Measurements from ENCODE around the gene MAGEB17.
"Not testable (repeated sequence)": the region's sequence is repeated elsewhere in the genome, so short reads cannot be mapped to it uniquely, and the experiment has no call there.

The MAGEB17 gene

DNA sequence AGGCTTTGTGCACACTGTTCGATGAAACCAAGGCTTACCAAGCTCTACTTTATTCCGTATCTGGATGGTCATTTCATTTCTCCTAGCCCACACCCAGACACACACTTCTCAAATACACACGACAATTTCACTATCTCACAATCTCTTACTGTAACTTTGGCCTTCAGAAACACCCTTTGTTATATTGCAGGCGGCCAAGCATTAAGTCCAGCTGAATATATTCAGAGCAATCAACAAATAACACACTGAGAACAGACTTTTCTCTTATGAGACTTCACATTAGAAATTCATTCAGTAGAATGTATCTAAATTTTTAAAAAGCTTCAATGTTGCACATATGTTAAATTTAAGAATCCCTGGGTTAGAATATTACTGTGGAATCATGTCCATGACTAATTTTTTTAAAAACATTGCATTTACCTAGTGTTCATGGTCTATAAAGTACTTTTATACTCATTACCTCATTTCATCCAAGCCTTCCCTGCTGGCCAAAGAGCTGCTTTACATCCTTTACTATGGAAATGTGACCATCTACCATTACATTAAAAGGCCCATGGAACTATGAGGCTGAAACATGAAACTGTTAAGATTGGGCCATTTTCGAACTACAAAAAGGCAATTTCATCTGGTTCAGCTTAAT is 10.5 kb upstream of the MAGEB17 start:
- no peak for DNase-seq (ENCODE audit: low read depth in 2 of 2)

DNA sequence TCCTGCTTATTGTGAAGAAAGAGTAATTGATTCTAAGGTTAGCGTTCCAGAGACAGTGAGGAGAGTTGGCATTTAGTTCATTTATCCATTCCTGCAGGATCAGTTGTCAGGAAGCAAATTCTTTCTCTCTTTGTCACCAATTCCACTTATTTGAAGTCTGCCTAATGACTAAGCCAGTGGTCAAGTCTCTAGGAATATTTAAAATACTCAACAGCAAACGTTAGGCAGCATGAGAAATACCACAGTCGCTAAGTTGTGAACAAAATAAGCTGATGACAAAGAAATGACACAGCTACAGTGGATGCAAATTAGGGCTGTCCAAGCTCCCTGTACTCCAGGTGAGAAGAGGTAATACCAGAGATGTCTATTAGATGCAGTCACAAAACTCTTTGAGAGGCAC is 6.6 kb upstream of the MAGEB17 start:
- DNase-seq (ENCODE audit: low read depth in 2 of 2), result no peak

DNA sequence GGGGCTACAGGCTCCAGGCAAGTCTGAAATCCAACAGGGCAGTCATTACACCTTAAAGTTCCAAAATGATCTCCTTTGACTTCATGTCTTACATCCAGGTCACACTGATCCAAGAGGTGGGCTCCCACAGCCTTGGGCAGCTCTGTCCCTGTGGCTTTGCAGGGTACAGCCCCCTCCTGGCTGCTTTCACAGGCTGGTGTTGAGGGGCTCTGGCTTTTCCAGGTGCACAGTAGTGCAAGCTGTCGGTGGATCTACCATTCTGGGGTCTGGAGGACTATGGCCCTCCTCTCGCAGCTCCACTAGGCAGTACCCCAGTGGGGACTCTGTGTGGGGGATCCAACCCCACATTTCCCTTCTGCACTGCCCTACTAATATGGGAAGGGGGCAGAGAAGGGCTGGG is 6.1 kb upstream of the MAGEB17 start:
- not testable (repeated sequence) for DNase-seq (ENCODE audit: low read depth in 2 of 2)

DNA sequence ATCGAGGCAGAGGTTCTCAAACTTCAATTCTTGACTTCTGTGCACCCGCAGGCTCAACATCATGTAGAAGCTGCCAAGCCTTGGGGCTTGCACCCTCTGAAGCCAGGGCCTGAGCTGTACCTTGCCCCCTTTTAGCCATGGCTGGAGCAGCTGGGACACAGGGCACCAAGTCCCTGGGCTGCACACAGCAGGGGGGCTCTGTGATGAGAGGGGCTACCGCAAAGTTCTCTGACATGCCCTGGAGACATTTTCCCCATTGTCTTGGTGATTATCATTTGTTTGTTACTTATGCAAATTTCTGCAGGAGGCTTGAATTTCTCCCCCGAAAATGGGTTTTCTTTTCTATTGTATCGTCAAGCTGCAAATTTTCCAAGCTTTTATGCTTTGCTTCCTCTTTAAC is 4.9 kb upstream of the MAGEB17 start:
- DNase-seq (ENCODE audit: low read depth in 2 of 2), result no peak

DNA sequence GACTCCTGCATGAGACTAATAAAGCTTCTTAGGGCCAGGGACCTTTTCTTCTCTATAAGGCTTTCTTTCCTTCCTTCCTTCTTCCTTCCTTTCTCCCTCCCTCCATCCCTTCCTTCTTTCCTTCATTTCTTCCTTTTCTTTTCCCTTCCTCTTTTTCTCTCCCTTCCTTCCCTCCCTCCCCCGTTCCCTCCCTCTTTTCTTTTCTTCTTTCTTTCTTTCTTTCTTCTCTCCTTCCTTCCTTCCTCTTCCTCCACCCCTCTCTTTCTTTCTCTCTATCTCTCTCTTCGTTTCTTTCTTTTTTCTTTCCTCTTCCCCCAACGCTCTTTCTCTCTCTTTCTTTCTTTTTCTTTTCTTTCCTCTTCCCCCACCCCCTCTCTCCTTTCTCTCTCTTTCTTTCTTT is 2.5 kb upstream of the MAGEB17 start:
- DNase-seq (ENCODE audit: low read depth in 2 of 2), result no peak

DNA sequence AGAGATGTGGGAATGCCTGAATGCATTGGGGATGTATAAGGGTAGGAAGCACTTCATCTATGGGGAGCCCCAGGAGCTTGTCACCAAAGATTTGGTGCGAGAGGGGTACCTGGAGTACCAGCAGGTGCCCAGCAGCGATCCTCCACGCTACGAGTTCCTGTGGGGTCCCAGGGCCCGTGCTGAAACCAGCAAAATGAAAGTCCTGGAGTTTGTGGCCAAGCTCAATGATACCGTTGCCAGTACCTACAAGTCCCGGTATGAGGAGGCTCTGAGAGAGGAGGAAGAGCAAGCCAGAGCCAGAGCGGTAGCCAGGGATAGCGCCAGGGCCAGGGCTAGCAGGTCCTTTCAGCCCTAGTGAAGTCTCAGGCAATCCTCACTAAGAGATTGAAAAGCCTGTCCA is 3.8 kb downstream of the MAGEB17 start:
- DNase-seq (ENCODE audit: low read depth in 2 of 2), result no peak

DNA sequence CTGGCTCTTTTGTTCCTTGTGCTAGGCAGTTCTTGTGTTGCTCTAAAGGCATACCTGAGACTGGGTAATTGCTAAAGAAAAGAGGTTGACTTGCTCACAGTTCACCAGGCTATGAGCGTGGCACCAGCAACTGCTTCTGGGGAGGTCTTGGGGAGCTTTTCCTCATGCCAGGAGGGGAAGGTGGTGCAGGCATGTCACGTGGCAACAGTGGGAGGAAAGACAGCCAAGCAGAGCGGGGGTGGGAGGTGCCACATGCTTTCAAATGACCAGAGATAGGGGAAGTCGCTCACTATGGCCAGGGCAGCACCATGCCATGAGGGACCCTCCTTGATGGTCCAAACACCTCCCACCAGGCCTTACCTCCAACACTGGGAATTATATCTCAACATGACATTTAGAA is 4.7 kb downstream of the MAGEB17 start:
- no peak for DNase-seq (ENCODE audit: low read depth in 2 of 2)

DNA sequence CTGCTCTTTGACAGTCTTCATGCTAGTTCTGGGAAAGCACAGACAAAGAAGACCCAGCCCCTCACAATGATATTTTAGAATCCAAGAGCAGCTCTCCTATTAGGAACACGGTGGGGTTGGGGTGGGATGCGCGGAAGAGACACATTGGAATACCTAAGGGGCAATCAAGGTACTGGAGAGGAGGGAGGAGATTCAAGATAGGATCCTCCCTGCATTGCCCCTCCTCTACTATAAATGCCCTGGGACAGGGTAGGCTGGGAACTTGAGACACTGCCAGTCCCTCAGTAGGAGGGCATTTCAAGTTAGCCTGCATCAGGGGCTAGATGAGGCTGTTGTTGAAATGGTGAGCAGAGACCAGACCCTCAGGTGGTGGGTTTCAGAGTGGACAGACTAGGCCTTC is 5.1 kb downstream of the MAGEB17 start:
- DNase-seq (ENCODE audit: low read depth in 2 of 2), result no peak

DNA sequence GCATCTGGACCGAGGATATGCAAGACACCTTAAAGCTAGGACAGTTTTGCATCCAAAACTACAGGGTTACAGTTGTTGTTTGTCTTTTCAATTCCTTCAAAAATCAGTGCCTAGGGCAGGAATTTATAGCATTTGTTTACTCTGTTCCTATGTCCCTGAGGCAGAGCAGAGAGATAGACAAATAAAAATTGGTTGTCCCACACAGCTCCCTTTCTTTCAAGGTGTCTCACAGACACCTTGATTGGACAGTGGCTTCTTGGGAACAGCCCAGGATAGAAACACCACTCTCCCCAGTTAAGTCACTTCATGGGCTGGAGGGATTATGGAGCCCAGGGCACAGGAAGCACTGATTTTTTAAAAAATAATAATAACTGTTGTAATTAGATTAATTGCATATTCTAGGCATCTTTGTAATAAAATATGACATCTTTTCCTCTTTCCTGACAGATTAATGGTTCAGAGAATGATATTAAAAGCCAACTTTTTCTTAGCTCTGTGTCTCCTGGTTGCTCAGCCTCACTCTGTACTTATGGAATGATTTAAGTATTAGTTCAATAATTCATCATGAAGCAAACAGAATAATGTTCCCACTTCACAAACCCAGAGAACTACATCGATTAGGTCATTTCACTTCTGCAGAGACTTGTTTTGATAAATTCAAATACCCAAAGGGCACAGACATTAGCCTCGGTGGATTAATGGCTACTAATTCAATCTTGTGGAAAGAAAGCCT is 8.2 kb downstream of the MAGEB17 start:
- no peak for DNase-seq (ENCODE audit: low read depth in 2 of 2)

DNA sequence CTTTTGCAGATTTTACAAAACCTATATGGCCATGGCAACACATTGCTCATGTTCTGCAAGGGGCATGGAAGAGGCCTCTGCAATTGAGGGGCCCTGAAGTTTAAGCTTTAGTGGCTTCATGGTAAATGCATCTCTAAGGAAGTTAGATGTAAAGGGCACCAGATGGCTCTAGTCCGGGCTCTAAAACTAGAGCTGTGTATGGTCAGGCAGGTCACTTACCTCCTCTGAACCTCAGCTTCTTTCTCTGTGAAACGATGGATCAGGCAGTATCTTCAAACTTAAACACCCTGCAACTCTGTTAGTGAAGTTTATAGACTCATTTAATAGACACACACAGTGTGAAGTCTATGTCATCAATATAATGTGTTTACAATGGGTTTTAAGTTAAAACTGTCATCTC is 10.0 kb downstream of the MAGEB17 start:
- no peak for DNase-seq (ENCODE audit: low read depth in 2 of 2)

DNA sequence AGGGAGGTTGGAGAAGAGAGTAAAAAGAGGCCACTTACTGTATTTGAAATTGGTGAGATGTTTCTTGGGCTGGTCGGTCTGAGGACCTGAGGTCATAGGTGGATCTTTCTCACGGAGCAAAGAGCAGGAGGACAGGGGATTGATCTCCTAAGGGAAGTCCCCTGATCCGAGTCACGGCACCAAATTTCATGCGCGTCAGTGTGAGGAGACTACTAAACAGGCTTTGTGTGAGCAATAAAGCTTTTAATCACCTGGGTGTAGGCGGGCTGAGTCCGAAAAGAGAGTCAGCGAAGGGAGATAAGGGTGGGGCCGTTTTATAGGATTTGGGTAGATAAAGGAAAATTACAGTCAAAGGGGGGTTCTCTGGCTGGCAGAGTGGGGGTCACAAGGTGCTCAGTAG is 16.6 kb downstream of the MAGEB17 start:
- DNase-seq (ENCODE audit: low read depth in 2 of 2), result not testable (repeated sequence)

DNA sequence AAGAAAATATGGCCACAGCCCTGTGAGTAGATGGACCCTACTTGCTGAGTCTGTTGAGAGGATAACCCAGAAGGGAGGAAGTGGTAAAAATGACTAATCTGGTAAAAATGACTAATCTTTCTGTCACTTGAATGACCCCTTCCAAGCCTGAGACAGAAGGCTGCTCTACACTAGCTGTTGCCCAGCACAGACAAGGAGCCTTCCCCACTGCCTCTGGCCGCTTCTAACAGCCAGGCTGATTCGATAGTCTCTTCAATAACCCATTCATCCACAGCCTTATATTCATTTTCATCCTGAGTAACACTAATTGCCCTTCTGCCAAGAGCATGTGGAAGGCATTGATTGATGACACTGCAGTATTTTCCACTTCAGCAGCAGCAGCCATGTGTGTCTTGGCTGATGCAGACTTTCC is 18.4 kb downstream of the MAGEB17 start:
- DNase-seq (ENCODE audit: low read depth in 2 of 2), result no peak

DNA sequence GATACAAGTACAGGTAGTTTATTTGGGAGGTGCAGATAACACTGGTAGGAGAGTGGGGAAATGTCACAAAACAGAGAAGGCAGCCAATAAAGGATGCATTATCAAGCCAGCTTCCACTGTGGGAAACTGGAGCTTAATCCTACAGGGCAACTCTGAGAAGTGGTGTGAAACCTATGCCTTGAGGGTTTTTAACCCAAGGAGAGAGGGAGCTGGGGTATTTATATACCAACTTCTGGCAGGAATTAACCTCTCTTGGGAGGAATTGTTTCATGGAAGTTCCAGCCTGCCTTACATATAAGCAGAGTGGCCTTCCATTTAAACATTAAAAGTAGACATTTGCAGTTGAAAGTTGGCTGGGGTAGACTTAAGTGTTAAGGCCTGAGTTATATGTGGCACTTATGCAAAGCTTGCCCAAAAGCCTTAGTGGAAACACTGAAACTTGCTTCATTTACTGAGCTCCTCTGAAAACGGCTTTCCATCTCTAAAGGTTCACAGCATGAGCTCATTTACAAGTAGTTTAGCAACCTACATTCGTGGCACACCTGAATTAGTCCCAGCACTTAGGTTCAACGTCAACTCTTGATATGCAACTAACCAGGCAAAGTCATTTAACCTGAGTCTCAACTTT is 19.2 kb downstream of the MAGEB17 start:
- DNase-seq (ENCODE audit: low read depth in 2 of 2), result no peak

DNA sequence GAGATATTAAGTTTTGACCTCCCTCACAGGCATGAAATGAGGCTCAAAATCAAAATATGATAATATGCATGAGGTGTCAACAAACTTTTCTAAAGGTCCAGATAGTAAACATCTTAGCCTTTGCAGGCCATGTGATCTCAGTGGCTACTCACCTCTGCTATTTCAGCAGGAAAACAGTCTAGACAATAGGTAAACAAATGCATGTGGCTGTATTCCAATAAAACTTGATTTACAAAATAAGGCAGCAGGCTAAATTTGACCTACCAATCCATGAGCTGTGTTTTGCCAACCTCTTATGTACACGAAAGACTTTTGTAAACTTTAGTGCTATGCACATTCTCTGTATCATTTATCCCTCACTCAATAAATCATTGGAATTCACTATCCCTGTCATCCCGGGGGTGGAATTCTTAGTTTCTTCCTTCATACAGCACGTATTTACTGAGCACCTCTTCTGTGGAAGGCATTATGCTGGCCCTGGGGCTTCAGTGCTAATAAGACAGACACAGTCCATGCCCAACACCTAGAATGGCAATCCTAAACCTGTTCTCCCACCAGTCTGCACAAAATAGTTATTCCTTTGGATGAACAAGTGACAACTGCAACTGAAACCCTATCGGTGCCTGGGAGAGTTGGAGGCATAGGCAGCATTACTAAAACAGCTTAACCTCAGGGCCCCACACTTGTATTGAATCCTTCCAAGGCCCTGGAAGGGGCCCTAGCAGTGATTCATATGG is 19.9 kb downstream of the MAGEB17 start:
- DNase-seq (ENCODE audit: low read depth in 2 of 2), result no peak

DNA sequence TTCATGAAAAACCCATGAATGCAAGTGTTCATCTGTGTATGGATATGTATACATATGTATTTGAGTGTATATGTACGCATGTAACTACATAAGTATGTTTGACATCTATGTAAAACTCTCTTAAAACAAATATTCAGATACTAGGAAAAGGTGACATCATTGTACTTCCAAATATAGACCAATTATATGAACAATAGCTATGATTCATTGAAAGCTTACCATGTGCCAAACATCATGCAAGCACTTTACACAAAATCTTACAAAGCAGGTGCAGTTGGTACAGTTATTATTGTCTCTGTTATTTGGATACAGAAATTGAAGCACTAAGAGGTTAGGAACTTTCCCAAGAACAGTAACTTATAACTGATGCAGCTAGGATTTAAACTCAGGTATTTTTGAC is 21.4 kb downstream of the MAGEB17 start:
- no peak for DNase-seq (ENCODE audit: low read depth in 2 of 2)

DNA sequence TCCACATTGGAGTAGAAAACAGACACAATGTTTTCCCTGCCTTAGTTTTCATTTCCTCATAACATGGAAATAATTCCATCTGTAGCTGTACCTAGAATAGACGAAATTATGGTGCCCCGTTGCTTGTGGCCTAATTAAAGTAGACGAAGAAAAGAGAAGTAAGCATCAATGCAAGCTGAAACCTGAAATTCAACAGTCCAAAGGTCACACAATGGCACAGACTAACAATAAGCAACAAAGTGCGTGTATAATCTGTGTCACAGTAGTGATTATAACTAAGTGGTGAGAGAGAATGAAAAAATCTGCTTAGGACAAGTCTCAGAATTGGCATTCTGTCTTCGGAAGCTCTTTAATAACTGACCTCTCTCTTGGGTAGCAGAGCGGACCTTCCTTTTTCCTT is 24.3 kb downstream of the MAGEB17 start:
- DNase-seq (ENCODE audit: low read depth in 2 of 2), result no peak

DNA sequence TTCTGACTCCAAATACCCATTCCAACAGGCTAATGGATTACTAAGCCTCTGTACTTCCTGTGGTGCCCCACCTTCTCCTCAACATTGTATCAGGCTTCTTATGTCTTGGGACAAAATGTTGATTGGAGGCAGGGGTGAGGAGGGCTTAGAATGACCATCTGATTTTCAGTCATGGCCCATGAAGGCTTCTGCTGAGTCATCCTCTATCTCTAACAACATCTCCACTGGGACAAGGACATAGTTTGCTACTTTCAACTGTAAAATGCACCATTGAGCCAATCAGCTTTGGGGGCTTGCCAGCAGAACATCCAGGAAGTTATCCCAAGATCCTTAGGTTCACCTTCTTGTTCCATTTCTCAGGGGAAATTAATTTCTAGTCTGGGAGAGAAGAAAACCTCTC is 29.5 kb downstream of the MAGEB17 start:
- DNase-seq (ENCODE audit: low read depth in 2 of 2), result no peak

DNA sequence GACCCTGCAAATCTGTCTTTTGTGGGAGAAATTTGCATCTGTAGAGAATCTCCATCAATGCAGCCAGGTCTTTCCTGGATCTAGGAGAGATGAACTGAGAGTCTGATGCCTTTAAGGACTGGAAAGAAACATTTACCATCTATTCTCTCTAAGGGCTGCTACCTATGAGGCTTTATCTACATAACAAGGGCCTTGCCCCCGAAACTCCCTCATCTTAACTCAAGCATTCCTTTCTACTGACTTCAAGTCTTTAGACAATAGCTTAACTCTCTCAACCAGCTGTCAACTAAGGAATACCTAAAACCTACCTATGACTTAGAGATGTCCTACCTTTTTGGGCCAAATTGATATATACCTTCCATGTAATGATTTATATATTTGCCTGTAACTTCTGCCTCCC is 32.1 kb downstream of the MAGEB17 start:
- DNase-seq (ENCODE audit: low read depth in 2 of 2), result no peak

DNA sequence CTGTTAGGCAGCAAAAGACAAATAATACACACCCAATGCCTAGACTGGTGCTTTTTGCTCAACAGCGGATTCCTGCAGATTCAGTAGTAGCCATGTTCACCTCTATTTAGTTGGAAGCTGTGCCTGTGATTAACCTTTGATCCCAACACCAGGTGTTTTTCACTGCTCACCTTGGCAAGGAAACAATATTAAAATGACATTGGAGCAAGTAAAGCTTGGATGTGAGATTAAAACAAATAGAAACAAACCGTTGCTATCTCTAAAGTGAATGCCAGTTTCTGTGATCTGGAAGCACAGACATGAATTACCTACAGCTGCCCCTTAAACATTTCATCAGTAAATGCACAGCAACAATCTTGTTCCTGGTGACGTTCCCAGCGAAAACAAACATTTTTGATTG is 35.7 kb downstream of the MAGEB17 start:
- DNase-seq (ENCODE audit: low read depth in 2 of 2), result no peak

DNA sequence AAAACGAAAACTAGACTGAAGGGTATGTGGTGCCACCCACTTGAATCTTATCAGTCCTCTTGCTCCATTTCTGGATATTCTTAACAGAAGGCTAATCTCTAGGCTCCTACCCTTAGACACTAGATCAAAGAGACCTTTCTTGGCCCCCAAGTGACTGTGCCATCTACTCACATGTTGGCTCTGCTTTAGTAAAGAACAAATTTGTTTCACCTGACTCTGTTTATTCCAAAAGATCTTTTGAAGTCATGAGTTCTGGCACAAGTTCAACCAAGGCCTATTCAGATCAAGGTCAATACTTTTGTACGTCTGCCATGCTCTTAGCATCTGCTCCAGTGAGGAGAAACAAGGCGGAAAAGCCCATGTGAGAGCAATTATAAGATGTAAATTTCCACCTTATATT is 37.3 kb downstream of the MAGEB17 start:
- DNase-seq (ENCODE audit: low read depth in 2 of 2), result no peak

DNA sequence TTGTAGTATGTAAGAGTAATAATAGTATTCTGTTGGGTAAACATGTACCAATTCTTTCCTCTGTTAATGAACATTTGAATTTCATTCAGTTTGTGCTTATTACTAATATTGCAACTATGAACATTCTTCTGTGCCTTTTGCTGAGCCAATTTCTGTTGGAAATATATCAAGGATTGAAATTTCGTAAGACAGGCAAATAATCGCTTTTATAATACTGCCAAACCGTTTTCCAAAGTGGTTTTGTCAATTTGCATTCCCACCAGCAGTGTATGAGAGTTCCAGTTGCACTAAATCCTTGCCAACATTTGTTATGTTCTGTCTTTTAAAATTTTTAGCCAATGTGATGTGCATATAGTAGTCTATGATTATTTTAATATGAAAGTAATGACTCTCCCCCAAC is 38.6 kb downstream of the MAGEB17 start:
- no peak for DNase-seq (ENCODE audit: low read depth in 2 of 2)

DNA sequence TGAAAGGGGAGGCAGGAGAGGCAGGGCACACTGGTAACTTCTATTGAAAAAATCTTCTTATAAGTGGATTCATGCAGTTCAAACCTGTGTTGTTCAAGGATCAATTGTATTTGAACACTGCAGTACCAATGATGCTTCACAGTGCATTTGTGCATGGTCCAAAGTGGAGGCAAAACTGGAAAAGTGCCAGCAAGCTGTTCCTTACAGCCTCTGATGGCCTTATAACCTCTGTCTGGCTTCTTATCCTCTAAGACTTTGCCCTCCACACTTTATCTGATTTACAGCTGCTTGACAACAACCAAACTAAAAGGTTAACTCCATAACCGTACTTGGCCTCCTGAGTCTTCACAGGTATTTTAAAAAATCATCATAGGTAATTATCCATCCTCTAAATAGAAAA is 40.4 kb downstream of the MAGEB17 start:
- DNase-seq (ENCODE audit: low read depth in 2 of 2), result no peak

DNA sequence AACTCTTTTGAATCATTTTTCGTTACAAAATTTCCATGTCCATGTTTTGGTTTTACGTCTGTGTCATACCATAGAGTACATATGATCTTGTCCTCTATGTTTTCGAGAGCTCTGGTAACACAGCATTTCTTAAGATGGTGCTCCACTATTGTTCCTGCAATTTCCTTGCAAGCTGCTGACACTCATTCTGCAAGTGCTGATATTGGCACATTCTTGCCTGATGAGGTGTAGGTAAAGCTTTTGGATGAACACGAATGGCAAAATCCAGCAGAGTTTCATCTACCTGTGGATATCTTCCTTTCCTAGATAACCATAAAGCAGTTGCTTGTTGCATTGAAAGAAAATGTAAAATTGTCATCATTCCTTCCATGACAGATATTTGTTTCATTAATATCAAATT is 41.3 kb downstream of the MAGEB17 start:
- no peak for DNase-seq (ENCODE audit: low read depth in 2 of 2)

Measured in stimulated activated CD8-positive, alpha-beta memory T cell treated with anti-CD3 and anti-CD28 coated beads, Interleukin-2, amount 100 ng/mL, for 1 hour (primary cell).